Activated CD4-positive, alpha-beta T cell treated with anti-CD3 and anti-CD28 coated beads for 24 hours (primary cell): ENCODE measurements around the gene SLC7A11.
"Not testable (repeated sequence)": the region's sequence is repeated elsewhere in the genome, so short reads cannot be mapped to it uniquely, and the experiment has no call there.

Experiments
- DNase-seq, 2 donors: peaks; one replicate each; pipeline ENCODE4 v3.0.0-alpha.2; 2020; ENCODE audit warnings: low read depth in 2 of 2

Gene SLC7A11

GRCh38 chr4:138242834-138243156 is 646 bp upstream of the SLC7A11 start:
- DNase-seq = no peak

- DNase-seq = no peak
Measured at GRCh38 chr4:138241281-138242075, 671 bp downstream of the SLC7A11 start.

- no peak for DNase-seq
Measured at GRCh38 chr4:138239491-138239890, 2.7 kb downstream of the SLC7A11 start.

- DNase-seq = no peak
Measured at GRCh38 chr4:138238521-138239292, 3.4 kb downstream of the SLC7A11 start.

- DNase-seq = not testable (repeated sequence)
Measured at GRCh38 chr4:138237132-138237531, 5.0 kb downstream of the SLC7A11 start.

GRCh38 chr4:138236037-138236436 is 6.1 kb downstream of the SLC7A11 start:
- DNase-seq = no peak

- no peak for DNase-seq
Measured at GRCh38 chr4:138235419-138235952, 6.7 kb downstream of the SLC7A11 start.

GRCh38 chr4:138234248-138234647 is 7.9 kb downstream of the SLC7A11 start:
- DNase-seq = no peak

- DNase-seq = no peak
Measured at GRCh38 chr4:138233313-138234034, 8.7 kb downstream of the SLC7A11 start.

- no peak for DNase-seq
Measured at GRCh38 chr4:138232364-138232763, 9.8 kb downstream of the SLC7A11 start.

- no peak for DNase-seq
Measured at GRCh38 chr4:138230048-138230447, 12.1 kb downstream of the SLC7A11 start.

GRCh38 chr4:138229160-138229559 is 13.0 kb downstream of the SLC7A11 start:
- DNase-seq = no peak

GRCh38 chr4:138226351-138226750 is 15.8 kb downstream of the SLC7A11 start:
- no peak for DNase-seq

- DNase-seq = no peak
Measured at GRCh38 chr4:138225477-138225876, 16.7 kb downstream of the SLC7A11 start.

- no peak for DNase-seq
Measured at GRCh38 chr4:138224614-138225013, 17.5 kb downstream of the SLC7A11 start.

GRCh38 chr4:138223231-138223910 is 18.8 kb downstream of the SLC7A11 start:
- no peak for DNase-seq

GRCh38 chr4:138222046-138222445 is 20.1 kb downstream of the SLC7A11 start:
- no peak for DNase-seq

- DNase-seq = no peak
Measured at GRCh38 chr4:138218976-138219375, 23.2 kb downstream of the SLC7A11 start.

- no peak for DNase-seq
Measured at GRCh38 chr4:138217567-138217966, 24.6 kb downstream of the SLC7A11 start.

- no peak for DNase-seq
Measured at GRCh38 chr4:138216272-138216867, 25.8 kb downstream of the SLC7A11 start.

GRCh38 chr4:138210576-138210975 is 31.6 kb downstream of the SLC7A11 start:
- DNase-seq = not testable (repeated sequence)
